HepG2 (cell line): ENCODE data around the gene NR2F6. TPM values are rescaled to one million over a fixed set of nuclear protein-coding genes. Genes with fewer than 3 reads are reported as not detected.

Source experiments
- GABPB1 ChIP-seq: IDR thresholded peaks from 2 replicates; pipeline ENCODE4 v1.6.1; 2016; ENCODE audit warnings: mild to moderate bottlenecking, missing genetic modification reagents, moderate library complexity, missing compliant biosample characterization
- GTF2F1 ChIP-seq: fragments of 150-350 bp; IDR thresholded peaks from 2 replicates; pipeline ENCODE4 v1.6.1; 2014; ENCODE audit warnings: low read length
- KDM3A ChIP-seq: IDR thresholded peaks from 2 replicates; pipeline ENCODE4 v1.6.1; 2018; ENCODE audit warnings: low read depth, missing compliant biosample characterization
- MAZ ChIP-seq, 2 experiments: sonication (generic) in 1 of 2; formaldehyde crosslinking in 1 of 2; IDR thresholded peaks; 2 replicates each; pipeline versions ENCODE4 v1.5.0 to v1.6.1; 2012 to 2020; ENCODE audit warnings: low read depth in 2 of 2, mild to moderate bottlenecking in 2 of 2, borderline replicate concordance in 1 of 2, improper control_type of control experiment in 1 of 2, low read length in 1 of 2, missing genetic modification reagents in 1 of 2, moderate library complexity in 1 of 2
- MED1 ChIP-seq: sonication (generic); formaldehyde crosslinking; IDR thresholded peaks from 2 replicates; pipeline ENCODE4 v1.4.0; 2020; ENCODE audit warnings: missing genetic modification reagents
- MXD4 ChIP-seq: IDR thresholded peaks from 2 replicates; pipeline ENCODE4 v1.6.1; 2016; ENCODE audit warnings: mild to moderate bottlenecking, missing biosample characterization, missing genetic modification reagents
- NRL ChIP-seq: sonication (generic); formaldehyde crosslinking; IDR thresholded peaks from 2 replicates; pipeline ENCODE4 v1.5.0; 2020; ENCODE audit warnings: missing genetic modification reagents, mild to moderate bottlenecking, moderate library complexity, borderline replicate concordance
- PCBP2 ChIP-seq: fragments of 200-400 bp; formaldehyde crosslinking; optimal IDR thresholded peaks from 2 replicates; pipeline ENCODE3; 2018; ENCODE audit warnings: low read length, low read depth; ENCODE audit not compliant: poor library complexity, severe bottlenecking
- POLR2G ChIP-seq: fragments of 200-400 bp; formaldehyde crosslinking; IDR thresholded peaks from 2 replicates; pipeline ENCODE4 v1.6.1; 2018; ENCODE audit warnings: mild to moderate bottlenecking, low read depth, low read length, moderate library complexity
- SCMH1 ChIP-seq: sonication (generic); formaldehyde crosslinking; IDR thresholded peaks from 2 replicates; pipeline ENCODE4 v1.9.0; 2021; ENCODE audit warnings: missing genetic modification reagents, mild to moderate bottlenecking, borderline replicate concordance
- SMAD3 ChIP-seq: sonication (generic); formaldehyde crosslinking; IDR thresholded peaks from 2 replicates; pipeline ENCODE4 v1.4.0; 2020; ENCODE audit warnings: missing genetic modification reagents
- TARDBP ChIP-seq: sonication (generic); formaldehyde crosslinking; IDR thresholded peaks from 2 replicates; pipeline ENCODE4 v1.8.0; 2022; ENCODE audit warnings: mild to moderate bottlenecking, missing genetic modification reagents
- ZBTB42 ChIP-seq: sonication (generic); formaldehyde crosslinking; IDR thresholded peaks from 2 replicates; pipeline ENCODE4 v1.5.0; 2020; ENCODE audit warnings: mild to moderate bottlenecking, missing genetic modification reagents
- ZC3H13 ChIP-seq: sonication (generic); formaldehyde crosslinking; IDR thresholded peaks from 2 replicates; pipeline ENCODE4 v1.8.1; 2023; ENCODE audit warnings: mild to moderate bottlenecking, missing genetic modification reagents, moderate library complexity
- ZMYM2 ChIP-seq: sonication (generic); formaldehyde crosslinking; IDR thresholded peaks from 2 replicates; pipeline ENCODE4 v1.8.0; 2022; ENCODE audit warnings: mild to moderate bottlenecking, missing genetic modification reagents
- ZNF121 ChIP-seq: sonication (generic); formaldehyde crosslinking; IDR thresholded peaks from 2 replicates; pipeline ENCODE4 v1.5.0; 2020; ENCODE audit warnings: mild to moderate bottlenecking, missing genetic modification reagents
- ZNF33A ChIP-seq: sonication (generic); formaldehyde crosslinking; IDR thresholded peaks from 2 replicates; pipeline ENCODE4 v1.5.1; 2020; ENCODE audit warnings: missing genetic modification reagents, mild to moderate bottlenecking, moderate library complexity, borderline replicate concordance
- ZSCAN31 ChIP-seq: sonication (generic); formaldehyde crosslinking; IDR thresholded peaks from 2 replicates; pipeline ENCODE4 v1.5.0; 2020; ENCODE audit warnings: low read depth, mild to moderate bottlenecking, missing genetic modification reagents
- polyA plus RNA-seq, 8 experiments: library from polyadenylated mRNA; depleted of rRNA in 3 of 8; stranded (reverse) in 7 of 8; unstranded in 1 of 8; fragments of >200 nt; fragmentation: Illumina TruSeq in 4 of 8; extraction: Trizol in 4 of 8; gene quantifications; 2 replicates each; pipeline versions ENCODE4 v1.2.1 to v1.2.3, GENCODE V29; 2011 to 2016; ENCODE audit warnings: low read depth in 4 of 8, missing spikeins in 1 of 8, mixed read lengths in 1 of 8; ENCODE audit not compliant: insufficient read depth in 1 of 8
- total RNA-seq, 5 experiments: library from RNA; depleted of rRNA; stranded (reverse); fragments of >200 nt; fragmentation: Illumina TruSeq; extraction: Trizol; gene quantifications; 2 replicates each; pipeline ENCODE4 v1.2.3, GENCODE V29; 2016; ENCODE audit warnings: low read depth in 1 of 5
- TF ChIP-seq, protein P1 (sequence below): sonication (generic); formaldehyde crosslinking; IDR thresholded peaks from 2 replicates; pipeline ENCODE4; 2020; ENCODE audit warnings: missing genetic modification reagents, mild to moderate bottlenecking, borderline replicate concordance
- TF ChIP-seq, protein P2 (sequence below): sonication (generic); formaldehyde crosslinking; IDR thresholded peaks from 2 replicates; pipeline ENCODE4 v1.4.0; 2020; ENCODE audit warnings: mild to moderate bottlenecking, missing genetic modification reagents
- TF ChIP-seq, protein P3 (sequence below): sonication (generic); formaldehyde crosslinking; IDR thresholded peaks from 2 replicates; pipeline ENCODE4 v1.4.0; 2020; ENCODE audit warnings: missing genetic modification reagents
- TF ChIP-seq, protein P4 (sequence below): IDR thresholded peaks from 2 replicates; pipeline ENCODE4 v1.6.1; 2012; ENCODE audit warnings: inconsistent platforms

NR2F6 gene
- total and polyA plus RNA-seq, 2 of the 13 experiments (the other 11 are each of a cell fraction or from before 2014, with no cell fraction given): 30.9 to 72.4 TPM

DNA sequence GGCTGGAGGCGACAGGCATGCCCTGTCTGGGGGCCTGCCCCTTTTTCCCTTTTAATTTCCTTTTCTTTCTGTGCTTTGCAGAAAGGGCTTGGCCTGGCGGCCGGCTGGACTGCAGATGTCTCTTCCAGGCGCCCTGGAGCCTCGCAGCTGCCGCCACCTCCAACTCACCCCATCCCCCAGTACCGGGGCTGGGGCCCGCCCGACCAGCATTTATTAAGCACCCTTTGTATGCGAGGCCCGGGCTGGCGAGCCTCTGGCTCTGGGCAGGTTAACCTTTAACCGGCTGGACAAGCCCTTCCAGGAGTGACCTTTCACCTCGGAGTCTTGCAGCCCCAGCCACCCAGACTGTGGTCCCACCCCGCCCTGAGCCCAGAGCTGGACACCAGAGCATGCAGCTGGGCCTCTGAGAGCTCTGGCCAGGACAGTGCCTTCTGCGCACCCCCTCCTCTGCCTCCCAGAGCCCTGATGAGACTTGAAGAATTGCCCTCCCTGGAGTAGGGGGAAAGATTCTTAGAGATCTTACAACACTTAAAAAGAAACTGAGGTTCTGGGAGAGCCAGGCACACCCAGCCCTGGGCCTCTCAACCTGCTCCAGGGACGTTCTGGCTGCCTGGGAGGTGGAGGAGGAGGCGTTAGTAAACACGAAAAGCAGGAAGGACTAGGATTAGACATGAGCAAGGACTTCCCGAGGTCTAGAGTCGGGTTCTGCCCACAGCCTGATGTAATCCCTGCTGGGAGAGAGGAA lies 1.1 kb upstream of the NR2F6 start (continued):
- no peak for TF ChIP-seq PCBP2
- TF ChIP-seq POLR2G: peak; percentile 77
- no peak for TF ChIP-seq TARDBP (CRISPR knock-in tag)
- no peak for TF ChIP-seq ZC3H13 (CRISPR knock-in tag)
- 0 out of 2 replicates have a peak, but pooled peaks have one; percentile 58 for TF ChIP-seq ZMYM2 (CRISPR knock-in tag)
- TF ChIP-seq, protein P1, sequence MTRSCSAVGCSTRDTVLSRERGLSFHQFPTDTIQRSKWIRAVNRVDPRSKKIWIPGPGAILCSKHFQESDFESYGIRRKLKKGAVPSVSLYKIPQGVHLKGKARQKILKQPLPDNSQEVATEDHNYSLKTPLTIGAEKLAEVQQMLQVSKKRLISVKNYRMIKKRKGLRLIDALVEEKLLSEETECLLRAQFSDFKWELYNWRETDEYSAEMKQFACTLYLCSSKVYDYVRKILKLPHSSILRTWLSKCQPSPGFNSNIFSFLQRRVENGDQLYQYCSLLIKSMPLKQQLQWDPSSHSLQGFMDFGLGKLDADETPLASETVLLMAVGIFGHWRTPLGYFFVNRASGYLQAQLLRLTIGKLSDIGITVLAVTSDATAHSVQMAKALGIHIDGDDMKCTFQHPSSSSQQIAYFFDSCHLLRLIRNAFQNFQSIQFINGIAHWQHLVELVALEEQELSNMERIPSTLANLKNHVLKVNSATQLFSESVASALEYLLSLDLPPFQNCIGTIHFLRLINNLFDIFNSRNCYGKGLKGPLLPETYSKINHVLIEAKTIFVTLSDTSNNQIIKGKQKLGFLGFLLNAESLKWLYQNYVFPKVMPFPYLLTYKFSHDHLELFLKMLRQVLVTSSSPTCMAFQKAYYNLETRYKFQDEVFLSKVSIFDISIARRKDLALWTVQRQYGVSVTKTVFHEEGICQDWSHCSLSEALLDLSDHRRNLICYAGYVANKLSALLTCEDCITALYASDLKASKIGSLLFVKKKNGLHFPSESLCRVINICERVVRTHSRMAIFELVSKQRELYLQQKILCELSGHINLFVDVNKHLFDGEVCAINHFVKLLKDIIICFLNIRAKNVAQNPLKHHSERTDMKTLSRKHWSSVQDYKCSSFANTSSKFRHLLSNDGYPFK (CRISPR knock-in tag): peak; percentile 34; the same call in 1 of the 2 replicates
- 0 out of 2 replicates have a peak, but pooled peaks have one; percentile 7 for TF ChIP-seq ZSCAN31 (CRISPR knock-in tag)
- TF ChIP-seq GTF2F1: no peak
- TF ChIP-seq, protein P2, sequence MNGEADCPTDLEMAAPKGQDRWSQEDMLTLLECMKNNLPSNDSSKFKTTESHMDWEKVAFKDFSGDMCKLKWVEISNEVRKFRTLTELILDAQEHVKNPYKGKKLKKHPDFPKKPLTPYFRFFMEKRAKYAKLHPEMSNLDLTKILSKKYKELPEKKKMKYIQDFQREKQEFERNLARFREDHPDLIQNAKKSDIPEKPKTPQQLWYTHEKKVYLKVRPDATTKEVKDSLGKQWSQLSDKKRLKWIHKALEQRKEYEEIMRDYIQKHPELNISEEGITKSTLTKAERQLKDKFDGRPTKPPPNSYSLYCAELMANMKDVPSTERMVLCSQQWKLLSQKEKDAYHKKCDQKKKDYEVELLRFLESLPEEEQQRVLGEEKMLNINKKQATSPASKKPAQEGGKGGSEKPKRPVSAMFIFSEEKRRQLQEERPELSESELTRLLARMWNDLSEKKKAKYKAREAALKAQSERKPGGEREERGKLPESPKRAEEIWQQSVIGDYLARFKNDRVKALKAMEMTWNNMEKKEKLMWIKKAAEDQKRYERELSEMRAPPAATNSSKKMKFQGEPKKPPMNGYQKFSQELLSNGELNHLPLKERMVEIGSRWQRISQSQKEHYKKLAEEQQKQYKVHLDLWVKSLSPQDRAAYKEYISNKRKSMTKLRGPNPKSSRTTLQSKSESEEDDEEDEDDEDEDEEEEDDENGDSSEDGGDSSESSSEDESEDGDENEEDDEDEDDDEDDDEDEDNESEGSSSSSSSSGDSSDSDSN (CRISPR knock-in tag): peak; percentile 42; the same call in 1 of the 2 replicates
- no peak for TF ChIP-seq SCMH1 (CRISPR knock-in tag)
- TF ChIP-seq ZNF121 (CRISPR knock-in tag): peak; percentile 13
- TF ChIP-seq MED1: peak; percentile 49; the same call in 1 of the 2 replicates
- 0 out of 2 replicates have a peak, but pooled peaks have one; percentile 33 for TF ChIP-seq MXD4 (CRISPR knock-in tag)
- TF ChIP-seq ZNF33A (CRISPR knock-in tag): no peak
- TF ChIP-seq SMAD3 (CRISPR knock-in tag): 0 out of 2 replicates have a peak, but pooled peaks have one; percentile 7
- 0 out of 2 replicates have a peak, but pooled peaks have one; percentile 11 for TF ChIP-seq ZBTB42
- TF ChIP-seq MAZ (IDR thresholded peaks at IDR 0.05; ENCODE audit: borderline replicate concordance, low read depth, low read length): no peak; the same call in 1 of the 2 replicates
- peak; percentile 10; the same call in 1 of the 2 replicates for TF ChIP-seq MAZ (CRISPR knock-in tag; IDR thresholded peaks at IDR 0.05; ENCODE audit: low read depth)
- TF ChIP-seq, protein P3, sequence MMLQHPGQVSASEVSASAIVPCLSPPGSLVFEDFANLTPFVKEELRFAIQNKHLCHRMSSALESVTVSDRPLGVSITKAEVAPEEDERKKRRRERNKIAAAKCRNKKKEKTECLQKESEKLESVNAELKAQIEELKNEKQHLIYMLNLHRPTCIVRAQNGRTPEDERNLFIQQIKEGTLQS: no peak
- TF ChIP-seq, protein P4, sequence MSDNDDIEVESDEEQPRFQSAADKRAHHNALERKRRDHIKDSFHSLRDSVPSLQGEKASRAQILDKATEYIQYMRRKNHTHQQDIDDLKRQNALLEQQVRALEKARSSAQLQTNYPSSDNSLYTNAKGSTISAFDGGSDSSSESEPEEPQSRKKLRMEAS: no peak; the same call in 1 of the 2 replicates
- TF ChIP-seq NRL (CRISPR knock-in tag): 0 out of 2 replicates have a peak, but pooled peaks have one; percentile 13
- TF ChIP-seq KDM3A (CRISPR knock-in tag): no peak
- peak; percentile 25; the same call in 1 of the 2 replicates for TF ChIP-seq GABPB1
